DND-41 (cell line): ENCODE results near the gene PRTN3.
"Not testable (repeated sequence)": the region's sequence is repeated elsewhere in the genome, so short reads cannot be mapped to it uniquely, and the experiment has no call there.

Experiments used
- CTCF ChIP-seq: IDR thresholded peaks from 2 replicates; pipeline ENCODE4 v1.5.1; 2012; ENCODE audit warnings: borderline replicate concordance, low read length, moderate library complexity, mild to moderate bottlenecking; ENCODE audit not compliant: poor library complexity, severe bottlenecking; ENCODE audit errors: extremely low read depth
- EZH2 ChIP-seq: IDR thresholded peaks from 3 replicates; pipeline ENCODE4 v1.6.1; 2012; ENCODE audit warnings: borderline replicate concordance, low read depth, mild to moderate bottlenecking, moderate library complexity, low read length, inconsistent platforms; ENCODE audit not compliant: severe bottlenecking

DNA sequence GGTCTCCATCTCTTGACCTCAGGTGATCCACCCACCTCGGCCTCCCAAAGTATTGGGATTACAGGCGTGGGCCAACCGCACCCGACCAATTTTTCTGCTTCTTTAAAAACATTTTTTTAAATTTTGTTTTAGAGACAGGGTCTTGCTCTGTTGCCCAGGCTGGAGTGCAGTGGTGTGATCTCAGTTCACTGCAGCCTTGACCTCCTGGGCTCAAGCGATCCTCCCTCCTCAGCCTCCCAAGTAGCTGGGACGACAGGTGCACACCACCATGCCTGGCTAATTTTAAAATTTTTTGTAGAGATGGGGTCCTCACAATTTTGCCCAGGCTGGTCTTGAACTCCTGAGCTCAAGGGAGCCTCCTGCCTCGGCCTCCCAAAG lies 2.0 kb downstream of the PRTN3 start:
- TF ChIP-seq CTCF, EZH2: not testable (repeated sequence)
